Measurements from ENCODE around the gene ITGAE.

DNA sequence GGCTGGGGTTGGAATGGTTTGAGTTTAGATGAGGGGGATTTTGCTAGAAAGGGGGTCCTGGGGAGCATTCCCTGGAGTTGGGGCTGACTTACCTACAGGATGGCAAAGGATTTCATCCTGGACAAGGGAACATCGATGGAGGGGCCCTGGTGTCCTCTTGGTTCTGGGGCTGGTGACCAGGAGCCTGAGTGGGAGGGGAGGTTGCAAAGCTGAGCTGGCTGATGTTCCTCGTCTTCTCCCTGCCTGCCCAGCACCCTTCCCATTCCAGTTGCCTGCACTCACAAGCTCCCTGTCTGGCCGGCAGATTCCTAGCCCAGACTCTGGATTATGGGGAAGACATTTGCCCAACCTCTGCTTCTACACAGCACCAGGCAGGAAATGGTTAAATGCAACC lies 37.2 kb downstream of the ITGAE start:
- TF ChIP-seq NFYB (IDR thresholded peaks at IDR 0.05; ENCODE audit: insufficient read depth, low read depth, low read length), result no peak
- no peak for TF ChIP-seq CEBPB (IDR thresholded peaks at IDR 0.05; ENCODE audit: borderline replicate concordance in 1 of 2, low read depth in 2 of 2, low read length in 2 of 2)

Data from GM12878 (cell line).